NCI-H2107 treated with DMSO at 0.1 percent for 48 hours (cell line): ENCODE results near the gene HLCS.

Experiments used
- DNase-seq: peaks from one replicate; lab custom pipeline; 2025; ENCODE audit not compliant: unreplicated experiment; lab: John Stamatoyannopoulos, UW

Gene HLCS

GRCh38 chr21:36728371-36729111, 237.9 kb downstream of the HLCS start:
- no peak for DNase-seq

- DNase-seq, result no peak
Measured at GRCh38 chr21:36727866-36728265, 238.6 kb downstream of the HLCS start.

- DNase-seq, result no peak
Measured at GRCh38 chr21:36725793-36726386, 240.6 kb downstream of the HLCS start.

- DNase-seq, result no peak
Measured at GRCh38 chr21:36724660-36725059, 241.8 kb downstream of the HLCS start.

- DNase-seq, result no peak
Measured at GRCh38 chr21:36723371-36723881, 243.0 kb downstream of the HLCS start.

- DNase-seq, result no peak
Measured at GRCh38 chr21:36722370-36723368, 243.8 kb downstream of the HLCS start.

- no peak for DNase-seq
Measured at GRCh38 chr21:36721817-36722216, 244.7 kb downstream of the HLCS start.

- no peak for DNase-seq
Measured at GRCh38 chr21:36719614-36720013, 246.9 kb downstream of the HLCS start.

- no peak for DNase-seq
Measured at GRCh38 chr21:36718951-36719501, 247.4 kb downstream of the HLCS start.

- no peak for DNase-seq
Measured at GRCh38 chr21:36717976-36718375, 248.5 kb downstream of the HLCS start.

GRCh38 chr21:36716836-36717235, 249.6 kb downstream of the HLCS start:
- no peak for DNase-seq

GRCh38 chr21:36716387-36716786, 250.1 kb downstream of the HLCS start:
- DNase-seq, result no peak

- DNase-seq, result no peak
Measured at GRCh38 chr21:36713746-36714145, 252.7 kb downstream of the HLCS start.

- no peak for DNase-seq
Measured at GRCh38 chr21:36710729-36711048, 255.8 kb downstream of the HLCS start.

GRCh38 chr21:36709868-36710728, 256.4 kb downstream of the HLCS start:
- DNase-seq, result no peak

GRCh38 chr21:36709030-36709867, 257.2 kb downstream of the HLCS start:
- no peak for DNase-seq

- no peak for DNase-seq
Measured at GRCh38 chr21:36708286-36709029, 258.0 kb downstream of the HLCS start.

GRCh38 chr21:36707763-36708285, 258.6 kb downstream of the HLCS start:
- no peak for DNase-seq
